LNCaP clone FGC (cell line): ENCODE results near the gene GTPBP4.

Source experiments
- DNase-seq: peaks from one replicate; pipeline ENCODE4 v3.0.0-alpha.2; 2011; ENCODE audit warnings: low read depth
- H3K4me3 ChIP-seq: 2 replicates; pipeline ENCODE4 v1.5.1; 2011; ENCODE audit warnings: mild to moderate bottlenecking, low read depth, low read length, control low read depth
- CTCF ChIP-seq: IDR thresholded peaks from 2 replicates; pipeline ENCODE4 v1.5.1; 2012; ENCODE audit warnings: mild to moderate bottlenecking; ENCODE audit not compliant: control insufficient read depth, insufficient read depth; ENCODE audit errors: extremely low read depth

The GTPBP4 gene

GRCh38 chr10:1024103-1024502, 35.9 kb downstream of the GTPBP4 start:
- no peak for TF ChIP-seq CTCF
- no peak for DNase-seq
- no peak overlapping the region for H3K4me3 ChIP-seq

GRCh38 chr10:1025683-1026082, 37.4 kb downstream of the GTPBP4 start, which contains the start of gene IDI2:
Gene IDI2, minus strand, starts transcription at chr10:1025859. Its CDS starts 1,136 bp downstream, at chr10:1024723.
- no peak for TF ChIP-seq CTCF
- no peak within 1 kb of the TSS for H3K4me3 ChIP-seq
- no peak for DNase-seq

- no peak for TF ChIP-seq CTCF
- no peak for DNase-seq
- H3K4me3 ChIP-seq = no peak overlapping the region
Measured at GRCh38 chr10:1026578-1026977, 38.3 kb downstream of the GTPBP4 start.

GRCh38 chr10:1029838-1030237, 41.6 kb downstream of the GTPBP4 start:
- DNase-seq = no peak
- H3K4me3 ChIP-seq = no peak overlapping the region
- no peak for TF ChIP-seq CTCF

GRCh38 chr10:1033601-1034000, 45.4 kb downstream of the GTPBP4 start:
- no peak for DNase-seq
- TF ChIP-seq CTCF = no peak
- H3K4me3 ChIP-seq = no peak overlapping the region

GRCh38 chr10:1034758-1035157, 46.5 kb downstream of the GTPBP4 start:
- DNase-seq = peak; percentile 72
- TF ChIP-seq CTCF = no peak
- no peak overlapping the region for H3K4me3 ChIP-seq

- no peak overlapping the region for H3K4me3 ChIP-seq
- no peak for TF ChIP-seq CTCF
- no peak for DNase-seq
Measured at GRCh38 chr10:1035201-1035600, 47.0 kb downstream of the GTPBP4 start.
